HEK293 (cell line): Measurements from ENCODE around the gene ATP6V0A1.

Experiments used
- CTCF ChIA-PET: fragments of 350-600 bp; formaldehyde crosslinking; extraction: SDS; loops from one replicate; lab custom pipeline; 2021; ENCODE audit warnings: antibody characterized with exemption; lab: Yijun Ruan, JAX
- POLR2A ChIA-PET: fragments of 300-600 bp; formaldehyde crosslinking; extraction: SDS; loops from one replicate; lab custom pipeline; 2020; ENCODE audit warnings: antibody characterized with exemption, inconsistent platforms; lab: Yijun Ruan, JAX
- H3K27ac ChIP-seq: fragments of 200-500 bp; sonication (Bioruptor generic); 2 replicates; pipeline ENCODE4 v1.5.1; 2014; ENCODE audit warnings: low read depth, low read length, control low read depth, inconsistent platforms; ENCODE audit errors: extremely low read depth
- H3K36me3 ChIP-seq, 2 experiments: fragments of 200-500 bp in 1 of 2; sonication (Bioruptor generic) in 1 of 2; 1 replicate in 1 of 2; 2 replicates in 1 of 2; pipeline ENCODE4 v1.5.1; 2014 to 2017; ENCODE audit warnings: inconsistent platforms in 2 of 2, low read length in 2 of 2; ENCODE audit not compliant: control insufficient read depth in 2 of 2, insufficient read depth in 1 of 2
- H3K4me1 ChIP-seq: fragments of 200-500 bp; sonication (Bioruptor generic); 2 replicates; pipeline ENCODE4 v1.5.1; 2014; ENCODE audit warnings: mild to moderate bottlenecking, low read length, inconsistent platforms; ENCODE audit not compliant: control insufficient read depth, insufficient read depth
- H3K4me3 ChIP-seq: 2 replicates; pipeline ENCODE4 v1.5.1; 2011; ENCODE audit warnings: low read depth, mild to moderate bottlenecking, control low read depth, low read length, moderate library complexity
- H3K9me3 ChIP-seq: fragments of 200-500 bp; sonication (Bioruptor generic); 2 replicates; pipeline ENCODE4 v1.5.1; 2014; ENCODE audit warnings: low read depth, low read length, inconsistent platforms; ENCODE audit not compliant: control insufficient read depth, insufficient read depth
- BCL6B ChIP-seq: fragments of 450-650 bp; formaldehyde crosslinking; IDR thresholded peaks from 2 replicates; pipeline ENCODE4 v1.5.1; 2017; ENCODE audit warnings: missing biosample characterization, missing genetic modification characterization
- GLI2 ChIP-seq: fragments of 450-650 bp; formaldehyde crosslinking; IDR thresholded peaks from 2 replicates; pipeline ENCODE4; 2017; ENCODE audit warnings: missing biosample characterization, missing genetic modification characterization, low read depth, borderline replicate concordance
- GLIS1 ChIP-seq: fragments of 450-650 bp; formaldehyde crosslinking; IDR thresholded peaks from 2 replicates; pipeline ENCODE4 v1.5.1; 2016; ENCODE audit warnings: missing biosample characterization, missing genetic modification characterization
- PATZ1 ChIP-seq: fragments of 450-650 bp; formaldehyde crosslinking; IDR thresholded peaks from 2 replicates; pipeline ENCODE4 v1.5.1; 2016; ENCODE audit warnings: missing biosample characterization, missing genetic modification characterization
- PRDM6 ChIP-seq: fragments of 450-650 bp; formaldehyde crosslinking; IDR thresholded peaks from 2 replicates; pipeline ENCODE4 v1.5.1; 2017; ENCODE audit warnings: missing biosample characterization, missing genetic modification characterization
- SCRT2 ChIP-seq: fragments of 450-650 bp; formaldehyde crosslinking; IDR thresholded peaks from 2 replicates; pipeline ENCODE4 v1.5.1; 2016; ENCODE audit warnings: missing biosample characterization, missing genetic modification characterization
- TRIM28 ChIP-seq: IDR thresholded peaks from 2 replicates; pipeline ENCODE4 v1.6.1; 2011; ENCODE audit warnings: low read length, control low read depth, borderline replicate concordance
- YY2 ChIP-seq: fragments of 450-650 bp; formaldehyde crosslinking; IDR thresholded peaks from 2 replicates; pipeline ENCODE4 v1.5.1; 2016; ENCODE audit warnings: missing biosample characterization, missing genetic modification characterization
- ZBTB8A ChIP-seq: fragments of 450-650 bp; formaldehyde crosslinking; IDR thresholded peaks from 2 replicates; pipeline ENCODE4 v1.5.1; 2016; ENCODE audit warnings: missing biosample characterization, missing genetic modification characterization
- ZEB2 ChIP-seq: fragments of 450-650 bp; formaldehyde crosslinking; IDR thresholded peaks from 2 replicates; pipeline ENCODE4 v1.5.1; 2016; ENCODE audit warnings: missing biosample characterization, missing genetic modification characterization
- ZFHX2 ChIP-seq: fragments of 450-650 bp; formaldehyde crosslinking; conservative IDR thresholded peaks from 2 replicates; pipeline ENCODE4 v1.5.1; 2016; ENCODE audit warnings: missing biosample characterization, missing genetic modification characterization
- ZFP41 ChIP-seq: fragments of 450-650 bp; formaldehyde crosslinking; IDR thresholded peaks from 2 replicates; pipeline ENCODE4 v1.5.1; 2016; ENCODE audit warnings: missing biosample characterization, missing genetic modification characterization, borderline replicate concordance
- ZFP69B ChIP-seq: fragments of 450-650 bp; formaldehyde crosslinking; IDR thresholded peaks from 2 replicates; pipeline ENCODE4 v1.5.1; 2016; ENCODE audit warnings: missing biosample characterization, missing genetic modification characterization
- ZNF132 ChIP-seq: fragments of 450-650 bp; formaldehyde crosslinking; IDR thresholded peaks from 2 replicates; pipeline ENCODE4 v1.5.1; 2017; ENCODE audit warnings: missing biosample characterization, missing genetic modification characterization, borderline replicate concordance
- ZNF140 ChIP-seq: fragments of 450-650 bp; formaldehyde crosslinking; IDR thresholded peaks from 2 replicates; pipeline ENCODE4 v1.5.1; 2016; ENCODE audit warnings: missing biosample characterization, missing genetic modification characterization
- ZNF184 ChIP-seq: fragments of 450-650 bp; IDR thresholded peaks from 2 replicates; pipeline ENCODE4 v1.5.1; 2018; ENCODE audit warnings: missing biosample characterization, mild to moderate bottlenecking, missing genetic modification characterization
- ZNF211 ChIP-seq: fragments of 450-650 bp; formaldehyde crosslinking; IDR thresholded peaks from 2 replicates; pipeline ENCODE4 v1.5.1; 2016; ENCODE audit warnings: low read depth, missing biosample characterization, missing genetic modification characterization
- ZNF214 ChIP-seq: fragments of 450-650 bp; formaldehyde crosslinking; IDR thresholded peaks from 2 replicates; pipeline ENCODE4 v1.5.1; 2017; ENCODE audit warnings: missing biosample characterization, mild to moderate bottlenecking, missing genetic modification characterization, borderline replicate concordance
- ZNF324 ChIP-seq: fragments of 450-650 bp; formaldehyde crosslinking; IDR thresholded peaks from 2 replicates; pipeline ENCODE4 v1.5.1; 2016; ENCODE audit warnings: missing biosample characterization, missing genetic modification characterization
- ZNF335 ChIP-seq: fragments of 450-650 bp; formaldehyde crosslinking; conservative IDR thresholded peaks from 2 replicates; pipeline ENCODE4 v1.5.1; 2016; ENCODE audit warnings: missing biosample characterization, missing genetic modification characterization
- ZNF354C ChIP-seq: fragments of 450-650 bp; formaldehyde crosslinking; IDR thresholded peaks from 2 replicates; pipeline ENCODE4 v1.5.1; 2016; ENCODE audit warnings: missing biosample characterization, missing genetic modification characterization, low read depth, borderline replicate concordance
- ZNF433 ChIP-seq: fragments of 450-650 bp; formaldehyde crosslinking; IDR thresholded peaks from 2 replicates; pipeline ENCODE4 v1.5.1; 2016; ENCODE audit warnings: missing biosample characterization, missing genetic modification characterization, low read depth
- ZNF449 ChIP-seq: fragments of 450-650 bp; formaldehyde crosslinking; IDR thresholded peaks from 2 replicates; pipeline ENCODE4 v1.5.1; 2017; ENCODE audit warnings: missing biosample characterization, mild to moderate bottlenecking, missing genetic modification characterization, moderate library complexity
- ZNF521 ChIP-seq: fragments of 450-650 bp; formaldehyde crosslinking; IDR thresholded peaks from 2 replicates; pipeline ENCODE4 v1.5.1; 2017; ENCODE audit warnings: missing biosample characterization, mild to moderate bottlenecking, missing genetic modification characterization
- ZNF621 ChIP-seq: fragments of 450-650 bp; formaldehyde crosslinking; IDR thresholded peaks from 2 replicates; pipeline ENCODE4 v1.5.1; 2017; ENCODE audit warnings: missing biosample characterization, missing genetic modification characterization
- ZSCAN16 ChIP-seq: fragments of 450-650 bp; formaldehyde crosslinking; IDR thresholded peaks from 2 replicates; pipeline ENCODE4 v1.5.1; 2016; ENCODE audit warnings: missing biosample characterization, missing genetic modification characterization

The ATP6V0A1 gene

DNA sequence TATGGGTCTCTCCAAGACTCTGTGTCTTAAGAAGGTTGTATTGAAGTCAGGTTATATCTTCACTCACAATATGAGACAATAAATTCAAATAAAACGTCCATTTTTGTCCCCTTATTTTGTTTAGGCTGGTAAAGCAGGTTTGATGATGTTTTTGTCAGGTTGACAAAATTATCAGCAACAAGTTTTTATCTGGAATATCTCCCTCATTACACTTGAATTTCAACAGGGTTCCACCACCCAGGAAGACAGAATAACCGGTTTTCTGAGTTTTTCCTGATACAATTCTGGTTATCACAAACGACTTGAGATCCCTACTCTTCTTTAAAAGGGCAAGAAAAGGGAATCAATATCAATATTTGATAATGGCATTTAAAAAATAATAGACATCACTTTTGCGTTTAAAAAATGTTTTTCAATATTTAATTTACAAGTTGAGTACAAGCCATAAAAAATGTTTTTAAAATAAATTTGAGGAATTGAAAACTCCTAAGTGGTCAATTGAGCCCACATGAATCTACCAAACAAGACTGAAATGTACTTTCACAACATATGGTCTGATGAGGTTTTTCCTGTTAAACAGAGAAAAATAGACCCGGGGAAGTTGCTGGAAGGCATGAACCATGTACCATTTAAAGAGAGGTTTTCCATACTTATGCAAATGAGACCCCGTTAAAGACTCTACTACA lies 1.4 kb upstream of the ATP6V0A1 start:
- no peak overlapping the region for H3K4me3 ChIP-seq
- no peak overlapping the region for H3K27ac ChIP-seq
- POLR2A ChIA-PET: no interaction called here
- TF ChIP-seq ZFP69B (tag by site-specific recombination) (no peak), TRIM28 (no peak), ZNF132 (tag by site-specific recombination) (no peak), GLI2 (tag by site-specific recombination) (no peak), GLIS1 (tag by site-specific recombination) (no peak), ZNF433 (no peak), PRDM6 (tag by site-specific recombination) (0 out of 2 replicates have a peak, but pooled peaks have one; percentile 27), ZNF324 (tag by site-specific recombination) (no peak), SCRT2 (tag by site-specific recombination) (peak; percentile 45), ZNF521 (no peak)
- H3K4me1 ChIP-seq: peaks cover 5% of the 10 kb centered on the region
- peaks cover 9 to 16% of the 10 kb centered on the region in 2 experiments for H3K36me3 ChIP-seq
- no peaks in the 10 kb centered on the region for H3K9me3 ChIP-seq
- CTCF ChIA-PET: interaction anchor here (1.2 to 1.8 kb wide), 2 partner anchors 17 to 29 kb away, joined by 4 to 7 read pairs; no protein-coding TSS in a partner anchor

GRCh38 chr17:42459256-42459800 lies 650 bp downstream of the ATP6V0A1 start:
- ChIA-PET CTCF (interaction anchor here (0.5 to 2.5 kb wide), 13 partner anchors 9 to 1839 kb away, joined by 3 to 12 read pairs (median 3); partner anchors contain the start of genes CAVIN1 and STAT3), POLR2A (interaction anchor here (3.7 kb wide), 1 partner anchor 36 kb away, joined by 25 read pairs; the partner anchor contains the start of gene CAVIN1)
- H3K9me3 ChIP-seq: no peaks in the 10 kb centered on the region
- H3K36me3 ChIP-seq: peaks cover 25 to 31% of the 10 kb centered on the region in 2 experiments
- H3K4me1 ChIP-seq: peaks cover 5% of the 10 kb centered on the region
- H3K27ac ChIP-seq: peak overlapping the region; percentile 73
- peak overlapping the region; percentile 80 for H3K4me3 ChIP-seq
- TF ChIP-seq ZNF140 (tag by site-specific recombination) (no peak), ZNF211 (tag by site-specific recombination) (no peak), ZBTB8A (tag by site-specific recombination) (no peak), ZEB2 (tag by site-specific recombination) (peak; percentile 19; the same call in 1 of the 2 replicates), ZFP41 (no peak), SCRT2 (tag by site-specific recombination) (no peak), ZNF214 (tag by site-specific recombination) (no peak), PATZ1 (no peak), ZNF184 (tag by site-specific recombination) (no peak), YY2 (tag by site-specific recombination) (no peak), BCL6B (tag by site-specific recombination) (no peak), ZNF449 (tag by site-specific recombination) (no peak), ZNF354C (tag by site-specific recombination) (no peak), ZNF621 (no peak), ZNF335 (tag by site-specific recombination) (0 out of 2 replicates have a peak, but pooled peaks have one; percentile 21), ZSCAN16 (tag by site-specific recombination) (no peak), ZFHX2 (tag by site-specific recombination) (0 out of 2 replicates have a peak, but pooled peaks have one; percentile 17)
